HFFc6 (cell line): ENCODE data around the gene MYRIP. TPM values are rescaled to one million over a fixed set of nuclear protein-coding genes. Genes with fewer than 3 reads are reported as not detected.

Experiments
- DNase-seq: peaks from one replicate; pipeline ENCODE4 v3.0.0-alpha.2; 2018
- H3K27ac Mint-ChIP-seq: 2 replicates; pipeline ENCODE4 v1.8.0; 2020; ENCODE audit warnings: mild to moderate bottlenecking, mixed read lengths
- H3K27me3 Mint-ChIP-seq: 2 replicates; pipeline ENCODE4 v1.8.0; 2021; ENCODE audit warnings: mild to moderate bottlenecking, moderate library complexity, mixed read lengths; ENCODE audit not compliant: insufficient read depth
- H3K36me3 Mint-ChIP-seq: 2 replicates; pipeline ENCODE4 v1.8.0; 2021; ENCODE audit warnings: low read depth, mixed read lengths
- H3K4me1 Mint-ChIP-seq: 2 replicates; pipeline ENCODE4 v1.8.0; 2020; ENCODE audit warnings: low read depth, mixed read lengths
- H3K4me3 Mint-ChIP-seq: 2 replicates; pipeline ENCODE4 v1.8.0; 2020; ENCODE audit warnings: mild to moderate bottlenecking, moderate library complexity, mixed read lengths
- H3K9me3 Mint-ChIP-seq: 2 replicates; pipeline ENCODE4 v1.8.0; 2020; ENCODE audit warnings: mild to moderate bottlenecking, mixed read lengths
- total RNA-seq, 6 experiments: library from RNA; stranded (reverse); fragmentation: NEBNext Ultra II Directional; extraction: Animal tissue kit (Norgen Biotek cat#: 25700); gene quantifications; 2 replicates in 1 of 6; 3 replicates in 5 of 6; pipeline ENCODE4 v1.2.3, GENCODE V29; 2021
- TF ChIP-seq, protein P1 (sequence below): fragments of 200-600 bp; sonication (generic); IDR thresholded peaks from 2 replicates; pipeline ENCODE4 v1.5.0; 2021; ENCODE audit warnings: antibody characterized with exemption, mild to moderate bottlenecking

The MYRIP gene
- total RNA-seq, 6 experiments from 2014 or later: 0.07 to 0.28 (median 0.13) TPM; not detected in 1

DNA sequence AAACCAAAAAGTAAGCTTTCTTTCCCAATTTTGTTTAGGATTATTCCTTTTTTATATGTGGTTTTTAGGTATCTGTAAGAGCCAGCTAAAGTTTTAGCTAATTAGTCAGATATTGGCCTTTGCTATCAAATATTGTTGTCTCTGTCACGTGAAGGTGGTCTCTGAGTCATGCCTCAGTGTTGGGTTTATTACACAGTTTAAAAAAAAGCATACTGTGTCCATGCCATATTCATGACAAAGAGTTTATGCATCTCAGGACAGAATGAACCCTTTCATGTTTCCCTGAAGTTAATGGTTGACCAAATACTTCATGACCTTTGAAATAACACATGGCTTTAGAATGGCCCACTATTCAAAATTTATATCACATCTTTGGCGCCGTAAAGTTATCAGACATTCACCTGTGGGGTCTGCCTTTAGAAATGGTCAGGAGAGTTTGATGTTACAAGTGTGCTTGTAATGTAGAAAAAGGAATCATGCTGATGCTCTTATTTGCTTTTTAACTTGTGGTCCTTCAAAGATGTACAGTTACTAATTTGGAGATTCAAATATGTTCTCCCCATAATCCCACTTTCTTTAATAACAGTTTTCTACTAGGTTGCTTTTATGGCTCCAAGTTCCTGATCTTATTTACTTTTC, 101.5 kb downstream of the MYRIP start:
- TF ChIP-seq, protein P1, sequence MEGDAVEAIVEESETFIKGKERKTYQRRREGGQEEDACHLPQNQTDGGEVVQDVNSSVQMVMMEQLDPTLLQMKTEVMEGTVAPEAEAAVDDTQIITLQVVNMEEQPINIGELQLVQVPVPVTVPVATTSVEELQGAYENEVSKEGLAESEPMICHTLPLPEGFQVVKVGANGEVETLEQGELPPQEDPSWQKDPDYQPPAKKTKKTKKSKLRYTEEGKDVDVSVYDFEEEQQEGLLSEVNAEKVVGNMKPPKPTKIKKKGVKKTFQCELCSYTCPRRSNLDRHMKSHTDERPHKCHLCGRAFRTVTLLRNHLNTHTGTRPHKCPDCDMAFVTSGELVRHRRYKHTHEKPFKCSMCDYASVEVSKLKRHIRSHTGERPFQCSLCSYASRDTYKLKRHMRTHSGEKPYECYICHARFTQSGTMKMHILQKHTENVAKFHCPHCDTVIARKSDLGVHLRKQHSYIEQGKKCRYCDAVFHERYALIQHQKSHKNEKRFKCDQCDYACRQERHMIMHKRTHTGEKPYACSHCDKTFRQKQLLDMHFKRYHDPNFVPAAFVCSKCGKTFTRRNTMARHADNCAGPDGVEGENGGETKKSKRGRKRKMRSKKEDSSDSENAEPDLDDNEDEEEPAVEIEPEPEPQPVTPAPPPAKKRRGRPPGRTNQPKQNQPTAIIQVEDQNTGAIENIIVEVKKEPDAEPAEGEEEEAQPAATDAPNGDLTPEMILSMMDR: no peak
- no peaks in the 10 kb centered on the region; the same call in 1 of the 2 replicates for H3K36me3 Mint-ChIP-seq
- H3K27me3 Mint-ChIP-seq: no peaks in the 10 kb centered on the region

GRCh38 chr3:39911465-39912309, 102.3 kb downstream of the MYRIP start:
- Mint-ChIP-seq H3K9me3 (no peaks in the 10 kb centered on the region), H3K36me3 (no peaks in the 10 kb centered on the region; the same call in 1 of the 2 replicates)
- DNase-seq: peak; percentile 45

More for the DNA sequence above, 101.5 kb downstream of the MYRIP start:
- H3K4me1 Mint-ChIP-seq: peaks cover 50% of the 10 kb centered on the region
- peak overlapping the region; percentile 67; the same call in 1 of the 2 replicates for H3K27ac Mint-ChIP-seq
- DNase-seq: peak; percentile 66
- no peaks in the 10 kb centered on the region for H3K9me3 Mint-ChIP-seq
- no peak overlapping the region for H3K4me3 Mint-ChIP-seq

GRCh38 chr3:39915027-39915426, 105.6 kb downstream of the MYRIP start:
- no peak overlapping the region for H3K4me3 Mint-ChIP-seq

More at GRCh38 chr3:39911465-39912309, 102.3 kb downstream of the MYRIP start:
- H3K4me3 Mint-ChIP-seq: no peak overlapping the region
- peaks cover 58% of the 10 kb centered on the region for H3K4me1 Mint-ChIP-seq
- no peaks in the 10 kb centered on the region for H3K27me3 Mint-ChIP-seq
- H3K27ac Mint-ChIP-seq: peak overlapping the region; percentile 67; the same call in 1 of the 2 replicates
- TF ChIP-seq, protein P1: no peak

DNA sequence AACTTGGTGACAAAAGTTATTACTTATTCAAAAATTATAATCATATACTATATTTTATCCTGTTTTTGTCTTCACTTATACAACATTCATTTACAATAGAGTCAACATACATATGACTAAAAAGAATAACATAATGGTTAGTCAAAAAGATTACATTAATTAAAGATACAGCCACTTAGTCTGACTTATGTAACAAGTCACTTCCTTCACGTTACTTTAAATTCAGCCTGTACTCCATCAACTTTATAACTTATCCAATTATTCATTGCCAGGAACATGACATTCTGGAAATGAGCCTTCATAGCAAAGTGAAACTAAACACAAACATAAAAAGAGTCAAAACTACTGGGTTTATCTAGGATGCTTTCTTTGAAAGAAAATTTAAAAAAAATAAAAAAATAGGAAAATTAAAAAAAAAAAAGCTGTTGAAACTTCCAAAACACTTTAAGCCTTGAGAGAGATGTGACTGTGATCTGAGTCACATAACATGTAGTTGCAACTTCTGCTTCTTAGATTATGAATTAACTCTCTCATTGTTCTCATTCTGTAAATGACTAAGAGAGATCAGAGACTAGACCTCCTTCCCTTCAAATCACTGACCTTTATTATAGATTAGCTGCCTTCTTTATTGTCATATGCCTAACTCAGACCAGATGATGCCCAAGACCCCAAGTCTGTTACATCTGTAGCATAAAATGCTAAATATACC, 107.8 kb downstream of the MYRIP start:
- peak overlapping the region; percentile 62 for H3K4me3 Mint-ChIP-seq
- DNase-seq: peak; percentile 46

More at GRCh38 chr3:39915027-39915426, 105.6 kb downstream of the MYRIP start:
- TF ChIP-seq, protein P1: no peak
- no peaks in the 10 kb centered on the region for H3K9me3 Mint-ChIP-seq
- no peaks in the 10 kb centered on the region for H3K27me3 Mint-ChIP-seq
- H3K27ac Mint-ChIP-seq: no peak overlapping the region
- no peaks in the 10 kb centered on the region for H3K36me3 Mint-ChIP-seq
- H3K4me1 Mint-ChIP-seq: peaks cover 61% of the 10 kb centered on the region
- no peak for DNase-seq

GRCh38 chr3:39919281-39919680, 109.9 kb downstream of the MYRIP start:
- Mint-ChIP-seq H3K27me3 (no peaks in the 10 kb centered on the region), H3K4me3 (no peak overlapping the region), H3K4me1 (peaks cover 36% of the 10 kb centered on the region), H3K9me3 (no peaks in the 10 kb centered on the region), H3K27ac (no peak overlapping the region), H3K36me3 (no peaks in the 10 kb centered on the region)
- no peak for DNase-seq
- TF ChIP-seq, protein P1: no peak

More for the DNA sequence above, 107.8 kb downstream of the MYRIP start:
- Mint-ChIP-seq H3K27me3 (no peaks in the 10 kb centered on the region), H3K4me1 (peaks cover 47% of the 10 kb centered on the region), H3K27ac (peak overlapping the region; percentile 16; the same call in 1 of the 2 replicates), H3K9me3 (no peaks in the 10 kb centered on the region), H3K36me3 (no peaks in the 10 kb centered on the region)
- TF ChIP-seq, protein P1: no peak
